Neural progenitor cell (in vitro differentiated cells): ENCODE data around the gene HSPB3. TPM values are rescaled to one million over a fixed set of nuclear protein-coding genes. Genes with fewer than 3 reads are reported as not detected.
A peak's percentile ranks its signal among the peaks of the same experiment; 100 is the strongest.

Experiments
- DNase-seq: peaks from one replicate; pipeline ENCODE4 v3.0.0-alpha.2; 2016; ENCODE audit warnings: low spot score
- H2AFZ ChIP-seq: fragments of 200-600 bp; sonication (generic); replicated peaks from 2 replicates; pipeline ENCODE4 v1.6.1; 2016; ENCODE audit warnings: antibody characterized with exemption
- H3F3A ChIP-seq: fragments of 200-600 bp; sonication (generic); 2 replicates; pipeline ENCODE4 v1.6.1; 2016; ENCODE audit warnings: antibody characterized with exemption, low read depth
- H3K27ac ChIP-seq: fragments of 200-600 bp; sonication (generic); 2 replicates; pipeline ENCODE4 v1.5.1; 2016; ENCODE audit warnings: mild to moderate bottlenecking
- H3K27me3 ChIP-seq: fragments of 200-600 bp; sonication (generic); 2 replicates; pipeline ENCODE4 v1.6.1; 2016; ENCODE audit warnings: mild to moderate bottlenecking, moderate library complexity
- H3K36me3 ChIP-seq: fragments of 200-600 bp; sonication (generic); 2 replicates; pipeline ENCODE4 v1.5.1; 2016
- H3K4me1 ChIP-seq: fragments of 200-600 bp; sonication (generic); 2 replicates; pipeline ENCODE4 v1.6.1; 2016; ENCODE audit warnings: mixed run types
- H3K4me2 ChIP-seq: fragments of 200-600 bp; sonication (generic); 2 replicates; pipeline ENCODE4 v1.6.1; 2016
- H3K4me3 ChIP-seq: fragments of 200-600 bp; sonication (generic); 2 replicates; pipeline ENCODE4 v1.5.1; 2016
- H3K79me2 ChIP-seq: fragments of 200-600 bp; sonication (generic); 2 replicates; pipeline ENCODE4 v1.6.1; 2016; ENCODE audit warnings: low read depth
- H3K9ac ChIP-seq: fragments of 200-600 bp; sonication (generic); 2 replicates; pipeline ENCODE4 v1.6.1; 2016
- H3K9me3 ChIP-seq: fragments of 200-600 bp; sonication (generic); 2 replicates; pipeline ENCODE4 v1.5.1; 2016; ENCODE audit warnings: low read depth
- H4K20me1 ChIP-seq: fragments of 200-600 bp; sonication (generic); 2 replicates; pipeline ENCODE4 v1.6.1; 2016; ENCODE audit warnings: low read depth
- H3K27ac Mint-ChIP-seq: 3 replicates; pipeline ENCODE4 v1.8.0; 2021; ENCODE audit warnings: mixed read lengths
- H3K27me3 Mint-ChIP-seq: 2 replicates; pipeline ENCODE4 v1.8.0; 2022; ENCODE audit warnings: low read depth, mild to moderate bottlenecking, inconsistent platforms, moderate library complexity, mixed read lengths; ENCODE audit not compliant: insufficient read depth
- H3K36me3 Mint-ChIP-seq: 3 replicates; pipeline ENCODE4 v1.8.0; 2021; ENCODE audit warnings: mixed read lengths
- H3K4me1 Mint-ChIP-seq: 3 replicates; pipeline ENCODE4 v1.8.0; 2021; ENCODE audit warnings: mixed read lengths
- H3K4me3 Mint-ChIP-seq: 3 replicates; pipeline ENCODE4 v1.8.0; 2021; ENCODE audit warnings: mild to moderate bottlenecking, moderate library complexity, mixed read lengths
- H3K9me3 Mint-ChIP-seq: 3 replicates; pipeline ENCODE4 v1.8.0; 2020; ENCODE audit warnings: mixed read lengths
- CTCF ChIP-seq: fragments of 200-600 bp; sonication (generic); IDR thresholded peaks from 2 replicates; pipeline ENCODE4 v1.5.1; 2017; ENCODE audit warnings: antibody characterized with exemption, mild to moderate bottlenecking
- EZH2 ChIP-seq: fragments of 200-600 bp; sonication (generic); IDR thresholded peaks from 2 replicates; pipeline ENCODE4 v1.6.1; 2017; ENCODE audit warnings: antibody characterized with exemption, mild to moderate bottlenecking, moderate library complexity
- EZH2phosphoT487 ChIP-seq: fragments of 200-600 bp; sonication (generic); IDR thresholded peaks from 2 replicates; pipeline ENCODE4 v1.6.1; 2017; ENCODE audit warnings: antibody characterized with exemption
- total RNA-seq: library from RNA; depleted of rRNA; stranded (reverse); fragments of >200 nt; gene quantifications from 2 replicates; pipeline ENCODE4 v1.2.3, GENCODE V29; 2015; ENCODE audit warnings: low replicate concordance

HSPB3 gene
- total RNA-seq, 1 donor from 2014 or later = not detected

- Mint-ChIP-seq H3K4me1 (peaks cover 5% of the 10 kb centered on the region), H3K27me3 (no peaks in the 10 kb centered on the region), H3K4me3 (no peak overlapping the region), H3K9me3 (no peaks in the 10 kb centered on the region), H3K27ac (no peak overlapping the region), H3K36me3 (no peaks in the 10 kb centered on the region)
- TF ChIP-seq EZH2 (no peak), EZH2phosphoT487 (no peak), CTCF (peak; percentile 61)
- Histone ChIP-seq H3K9ac (no peak overlapping the region), H3K79me2 (no peaks in the 10 kb centered on the region), H3K4me2 (no peak overlapping the region), H3K4me3 (no peak overlapping the region), H3K27ac (no peak overlapping the region), H3K4me1 (no peaks in the 10 kb centered on the region), H3K36me3 (no peaks in the 10 kb centered on the region), H3F3A (no peaks in the 10 kb centered on the region), H2AFZ (no peak overlapping the region), H4K20me1 (no peaks in the 10 kb centered on the region), H3K9me3 (no peaks in the 10 kb centered on the region), H3K27me3 (no peaks in the 10 kb centered on the region)
- DNase-seq = peak; percentile 51
Observed at GRCh38 chr5:54443270-54443669, 12.2 kb upstream of the HSPB3 start.

GRCh38 chr5:54445691-54446378 is 9.7 kb upstream of the HSPB3 start:
- Mint-ChIP-seq H3K9me3 (no peaks in the 10 kb centered on the region), H3K4me1 (no peaks in the 10 kb centered on the region), H3K27ac (no peak overlapping the region), H3K4me3 (no peak overlapping the region), H3K36me3 (no peaks in the 10 kb centered on the region), H3K27me3 (no peaks in the 10 kb centered on the region)
- no peaks in the 10 kb centered on the region for H3K9me3 ChIP-seq
- H3K27ac ChIP-seq = no peak overlapping the region
- H3K4me1 ChIP-seq = no peaks in the 10 kb centered on the region
- H3F3A ChIP-seq = no peaks in the 10 kb centered on the region
- H2AFZ ChIP-seq = no peak overlapping the region
- no peak for TF ChIP-seq CTCF
- no peak for TF ChIP-seq EZH2phosphoT487
- TF ChIP-seq EZH2 = no peak
- no peaks in the 10 kb centered on the region for H4K20me1 ChIP-seq
- H3K27me3 ChIP-seq = no peaks in the 10 kb centered on the region
- no peaks in the 10 kb centered on the region for H3K36me3 ChIP-seq
- H3K4me3 ChIP-seq = no peak overlapping the region
- DNase-seq = no peak
- H3K79me2 ChIP-seq = no peaks in the 10 kb centered on the region
- H3K9ac ChIP-seq = no peak overlapping the region
- H3K4me2 ChIP-seq = no peak overlapping the region

GRCh38 chr5:54446379-54446732 is 9.1 kb upstream of the HSPB3 start:
- Histone ChIP-seq H3K27me3 (no peaks in the 10 kb centered on the region), H3F3A (no peaks in the 10 kb centered on the region), H4K20me1 (no peaks in the 10 kb centered on the region), H3K4me2 (no peak overlapping the region), H3K4me3 (no peak overlapping the region), H3K36me3 (no peaks in the 10 kb centered on the region), H3K9me3 (no peaks in the 10 kb centered on the region), H2AFZ (no peak overlapping the region), H3K9ac (no peak overlapping the region), H3K27ac (no peak overlapping the region), H3K79me2 (no peaks in the 10 kb centered on the region), H3K4me1 (no peaks in the 10 kb centered on the region)
- H3K27me3 Mint-ChIP-seq = no peaks in the 10 kb centered on the region
- no peak overlapping the region for H3K4me3 Mint-ChIP-seq
- no peak for TF ChIP-seq CTCF
- TF ChIP-seq EZH2 = no peak
- TF ChIP-seq EZH2phosphoT487 = no peak
- H3K9me3 Mint-ChIP-seq = no peaks in the 10 kb centered on the region
- no peak overlapping the region for H3K27ac Mint-ChIP-seq
- DNase-seq = no peak
- H3K4me1 Mint-ChIP-seq = no peaks in the 10 kb centered on the region
- no peaks in the 10 kb centered on the region for H3K36me3 Mint-ChIP-seq
